Putamen (tissue), 1 donor: Measurements from ENCODE around the gene AMBRA1.

ENCODE experiments used
- DNase-seq: peaks from one replicate; pipeline ENCODE4 v3.0.0-alpha.2; 2016; ENCODE audit warnings: low spot score

AMBRA1 gene

GRCh38 chr11:46593550-46594373, at the start of gene AMBRA1:
AMBRA1 (minus strand) TSS chr11:46594023; CDS start chr11:46548380, 45,643 bp downstream.
- peak; percentile 92 for DNase-seq

GRCh38 chr11:46643531-46643930, 49.7 kb upstream of the AMBRA1 start:
- DNase-seq: no peak

GRCh38 chr11:46642627-46643335, 49.0 kb upstream of the AMBRA1 start:
- DNase-seq: no peak

GRCh38 chr11:46641639-46642038, 47.8 kb upstream of the AMBRA1 start:
- DNase-seq: no peak

- DNase-seq: no peak
Observed at GRCh38 chr11:46640036-46640788, 46.4 kb upstream of the AMBRA1 start.

- no peak for DNase-seq
Observed at GRCh38 chr11:46639197-46639839, 45.5 kb upstream of the AMBRA1 start.

GRCh38 chr11:46637546-46637945, 43.7 kb upstream of the AMBRA1 start:
- peak; percentile 69 for DNase-seq

- no peak for DNase-seq
Observed at GRCh38 chr11:46635557-46636139, 41.8 kb upstream of the AMBRA1 start.

GRCh38 chr11:46633291-46634217, 39.7 kb upstream of the AMBRA1 start:
- DNase-seq: no peak

GRCh38 chr11:46632502-46632901, 38.7 kb upstream of the AMBRA1 start:
- no peak for DNase-seq

GRCh38 chr11:46631676-46632075, 37.9 kb upstream of the AMBRA1 start:
- no peak for DNase-seq

- DNase-seq: no peak
Observed at GRCh38 chr11:46630237-46630636, 36.4 kb upstream of the AMBRA1 start.

- DNase-seq: no peak
Observed at GRCh38 chr11:46628961-46629360, 35.1 kb upstream of the AMBRA1 start.

GRCh38 chr11:46625406-46625805, 31.6 kb upstream of the AMBRA1 start:
- no peak for DNase-seq

- DNase-seq: no peak
Observed at GRCh38 chr11:46618837-46619236, 25.0 kb upstream of the AMBRA1 start.

GRCh38 chr11:46617972-46618314, 24.1 kb upstream of the AMBRA1 start:
- no peak for DNase-seq

- peak; percentile 90 for DNase-seq
Observed at GRCh38 chr11:46617134-46617971, 23.5 kb upstream of the AMBRA1 start, which contains the start of the genes ATG13 and HARBI1. ATG13 (plus strand) TSS chr11:46617553; CDS start chr11:46644292, 26,739 bp downstream. HARBI1 (minus strand) TSS chr11:46617227; CDS start chr11:46616237, 990 bp downstream.

GRCh38 chr11:46616551-46617133, 22.8 kb upstream of the AMBRA1 start:
- DNase-seq: no peak

- DNase-seq: no peak
Observed at GRCh38 chr11:46615756-46616155, 21.9 kb upstream of the AMBRA1 start.
